ENCODE measurements around the gene IFIH1.

DNA sequence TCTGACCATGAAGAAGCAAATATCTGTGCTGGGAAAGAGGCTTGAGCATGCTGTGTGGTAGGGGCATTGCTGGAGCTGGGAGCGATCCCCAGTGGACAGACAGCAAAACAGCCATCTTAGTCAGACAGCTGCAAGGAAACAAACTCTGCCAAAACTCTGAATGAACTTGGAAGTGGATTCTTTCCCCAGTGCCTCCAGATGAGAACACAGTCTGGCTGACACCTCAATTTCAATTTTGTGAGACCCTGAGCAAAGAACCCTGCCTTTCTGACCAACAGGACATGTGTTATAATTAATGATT is 52.1 kb downstream of the IFIH1 start:
- TF ChIP-seq, protein P1, sequence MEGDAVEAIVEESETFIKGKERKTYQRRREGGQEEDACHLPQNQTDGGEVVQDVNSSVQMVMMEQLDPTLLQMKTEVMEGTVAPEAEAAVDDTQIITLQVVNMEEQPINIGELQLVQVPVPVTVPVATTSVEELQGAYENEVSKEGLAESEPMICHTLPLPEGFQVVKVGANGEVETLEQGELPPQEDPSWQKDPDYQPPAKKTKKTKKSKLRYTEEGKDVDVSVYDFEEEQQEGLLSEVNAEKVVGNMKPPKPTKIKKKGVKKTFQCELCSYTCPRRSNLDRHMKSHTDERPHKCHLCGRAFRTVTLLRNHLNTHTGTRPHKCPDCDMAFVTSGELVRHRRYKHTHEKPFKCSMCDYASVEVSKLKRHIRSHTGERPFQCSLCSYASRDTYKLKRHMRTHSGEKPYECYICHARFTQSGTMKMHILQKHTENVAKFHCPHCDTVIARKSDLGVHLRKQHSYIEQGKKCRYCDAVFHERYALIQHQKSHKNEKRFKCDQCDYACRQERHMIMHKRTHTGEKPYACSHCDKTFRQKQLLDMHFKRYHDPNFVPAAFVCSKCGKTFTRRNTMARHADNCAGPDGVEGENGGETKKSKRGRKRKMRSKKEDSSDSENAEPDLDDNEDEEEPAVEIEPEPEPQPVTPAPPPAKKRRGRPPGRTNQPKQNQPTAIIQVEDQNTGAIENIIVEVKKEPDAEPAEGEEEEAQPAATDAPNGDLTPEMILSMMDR (IDR thresholded peaks at IDR 0.05): no peak
- no peak for TF ChIP-seq ZFX (IDR thresholded peaks at IDR 0.05; ENCODE audit: borderline replicate concordance)
